GM12878 (cell line): Measurements from ENCODE around the gene NOC2L. TPM values are rescaled to one million over a fixed set of nuclear protein-coding genes. Genes with fewer than 3 reads are reported as not detected.
A peak's percentile ranks its signal among the peaks of the same experiment; 100 is the strongest.

Experiments
- ATAC-seq: fragments of 200-7000 bp; cut with Tn5 transposase; 3 replicates; pipeline ENCODE4 v1.9.1; 2020; ENCODE audit warnings: mild to moderate bottlenecking, moderate library complexity
- BruUV-seq: library from RNA; stranded (reverse); fragments of 400-500 nt; replicated peaks from 2 replicates; lab custom pipeline; 2021; lab: Mats Ljungman, UMichigan
- CTCF ChIA-PET: fragments of 300-600 bp; sonication (Branson Sonifier 250); formaldehyde crosslinking; extraction: SDS; loops from one replicate; lab custom pipeline; 2021; ENCODE audit warnings: inconsistent platforms; lab: Yijun Ruan, JAX
- POLR2A ChIA-PET: fragments of 350-600 bp; formaldehyde crosslinking; extraction: SDS; loops from one replicate; lab custom pipeline; 2021; ENCODE audit warnings: inconsistent platforms; lab: Charles Lee
- RAD21 ChIA-PET: fragments of 300-600 bp; sonication (Branson Sonifier 250); formaldehyde crosslinking; loops from one replicate; lab custom pipeline; 2023; ENCODE audit warnings: antibody characterized with exemption; ENCODE audit not compliant: unreplicated experiment; lab: Charles Lee
- SMC1A ChIA-PET: fragments of 300-600 bp; sonication (Branson Sonifier 250); formaldehyde crosslinking; loops from one replicate; lab custom pipeline; 2023; ENCODE audit not compliant: unreplicated experiment, uncharacterized antibody; lab: Charles Lee
- DNase-seq: peaks from one replicate; pipeline ENCODE4 v3.0.0-alpha.2; 2011; ENCODE audit warnings: low read depth, low spot score
- FAIRE-seq: peaks from 3 replicates; lab custom pipeline; 2011; peaks lifted over from hg19 to GRCh38; lab: Jason Lieb, UNC
- H2AFZ ChIP-seq: 2 replicates; pipeline ENCODE4 v1.6.0; 2011; ENCODE audit warnings: low read depth, low read length, control low read depth; ENCODE audit not compliant: control insufficient read depth
- H3K27ac ChIP-seq: 2 replicates; pipeline ENCODE4 v1.5.1; 2011; ENCODE audit warnings: control low read depth; ENCODE audit not compliant: control insufficient read depth, insufficient read depth
- H3K27me3 ChIP-seq, 2 experiments: replicated peaks in 1 of 2; 2 replicates each; pipeline versions ENCODE4 v1.6.0 to v1.6.1; 2011; ENCODE audit warnings: low read length in 1 of 2; ENCODE audit not compliant: control insufficient read depth in 2 of 2, insufficient read depth in 2 of 2
- H3K36me3 ChIP-seq, 2 experiments: 2 replicates each; pipeline ENCODE4 v1.5.1; 2011; ENCODE audit warnings: low read length in 1 of 2; ENCODE audit not compliant: control insufficient read depth in 2 of 2, insufficient read depth in 2 of 2
- H3K4me1 ChIP-seq: 2 replicates; pipeline ENCODE4 v1.6.1; 2011; ENCODE audit warnings: mild to moderate bottlenecking, low read length, moderate library complexity, mixed read lengths; ENCODE audit not compliant: control insufficient read depth, insufficient read depth
- H3K4me2 ChIP-seq: 2 replicates; pipeline ENCODE4 v1.6.0; 2011; ENCODE audit warnings: control low read depth; ENCODE audit not compliant: control insufficient read depth, insufficient read depth
- H3K4me3 ChIP-seq: fragments of 200-600 bp; sonication (generic); 2 replicates; pipeline ENCODE4 v1.5.1; 2016
- H3K79me2 ChIP-seq: 2 replicates; pipeline ENCODE4 v1.6.0; 2011; ENCODE audit warnings: low read length; ENCODE audit not compliant: control insufficient read depth, insufficient read depth
- H3K9ac ChIP-seq: 2 replicates; pipeline ENCODE4 v1.8.0; 2011; ENCODE audit warnings: low read length, control low read depth, mixed read lengths; ENCODE audit not compliant: control insufficient read depth, insufficient read depth
- H3K9me3 ChIP-seq: replicated peaks from 3 replicates; pipeline ENCODE4 v1.5.1; 2011; ENCODE audit warnings: mild to moderate bottlenecking, low read length; ENCODE audit not compliant: control insufficient read depth, insufficient read depth
- H4K20me1 ChIP-seq: 2 replicates; pipeline ENCODE4 v1.6.0; 2011; ENCODE audit not compliant: control insufficient read depth, insufficient read depth
- IKZF2 ChIP-seq, 2 experiments: fragments of 450-650 bp; IDR thresholded peaks; 2 replicates each; pipeline ENCODE4 v1.6.1; 2017; ENCODE audit warnings: mild to moderate bottlenecking in 2 of 2, moderate library complexity in 2 of 2
- JUNB ChIP-seq: IDR thresholded peaks from 2 replicates; pipeline ENCODE4 v1.6.1; 2016; ENCODE audit warnings: antibody characterized with exemption, mild to moderate bottlenecking
- MTA3 ChIP-seq: IDR thresholded peaks from 2 replicates; pipeline ENCODE4 v1.6.1; 2012; ENCODE audit warnings: low read length, inconsistent platforms, borderline replicate concordance
- ZNF274 ChIP-seq: IDR thresholded peaks from one replicate; pipeline ENCODE4 v1.8.0; 2011; ENCODE audit not compliant: insufficient read length, insufficient read depth
- WGBS: methylation state at CpG from one replicate; pipeline ENCODE4 v1.1.6; 2016; ENCODE audit warnings: low lambda C conversion rate; ENCODE audit not compliant: insufficient replicate concordance, insufficient coverage; ENCODE audit errors: missing lambda C conversion rate; 5-methylcytosine and 5-hydroxymethylcytosine counted together
- in situ Hi-C: fragments of 300-500 bp; cut with MboI; formaldehyde crosslinking; loops from 9 replicates; pipeline ENCODE4 v1.14.3; 2018; ENCODE audit warnings: mixed read lengths
- intact Hi-C: fragments of 100-400 bp; cut with micrococcal nuclease; formaldehyde crosslinking; loops from one replicate; pipeline ENCODE4 v1.14.2; 2022; ENCODE audit not compliant: unreplicated experiment
- polyA plus RNA-seq, 11 experiments: library from polyadenylated mRNA; depleted of rRNA in 4 of 11; unstranded in 6 of 11; stranded (reverse) in 5 of 11; fragments of >200 nt; fragmentation: Nextera tagmentation in 4 of 11; fragmentation: Illumina TruSeq in 1 of 11; extraction: Ambion mirVana in 4 of 11; extraction: Trizol in 1 of 11; gene quantifications; 1 replicate in 1 of 11; 2 replicates in 10 of 11; pipeline versions ENCODE4 v1.2.1 to v1.2.3, GENCODE V29; 2011 to 2016; ENCODE audit warnings: inconsistent platforms in 2 of 11, missing spikeins in 2 of 11, low read depth in 1 of 11
- total RNA-seq, 4 experiments: library from RNA; depleted of rRNA in 3 of 4; stranded (reverse); fragments of >200 nt in 3 of 4; fragmentation: Illumina TruSeq in 1 of 4; extraction: Trizol in 1 of 4; gene quantifications; 2 replicates each; pipeline versions ENCODE4 v1.2.1 to v1.2.3, GENCODE V29; 2013 to 2021
- TF ChIP-seq, protein P1 (sequence below): fragments of 450-650 bp; IDR thresholded peaks from 2 replicates; pipeline ENCODE4 v1.6.1; 2017; ENCODE audit warnings: borderline replicate concordance
- TF ChIP-seq, protein P2 (sequence below): fragments of 450-650 bp; IDR thresholded peaks from 2 replicates; pipeline ENCODE4 v1.6.1; 2018; ENCODE audit warnings: borderline replicate concordance, mild to moderate bottlenecking; ENCODE audit not compliant: partially characterized antibody
- TF ChIP-seq, protein P3 (sequence below): IDR thresholded peaks from 2 replicates; pipeline ENCODE4 v1.6.1; 2011; ENCODE audit warnings: borderline replicate concordance, low read depth, mild to moderate bottlenecking, moderate library complexity, low read length; ENCODE audit not compliant: insufficient read depth, poor library complexity, severe bottlenecking
- TF ChIP-seq, protein P4 (sequence below): fragments of 450-650 bp; formaldehyde crosslinking; IDR thresholded peaks from 2 replicates; pipeline ENCODE4 v1.4.0; 2020; ENCODE audit warnings: mild to moderate bottlenecking, moderate library complexity
- TF ChIP-seq, protein P5 (sequence below): fragments of 450-650 bp; IDR thresholded peaks from 2 replicates; pipeline ENCODE4 v1.6.1; 2014; ENCODE audit warnings: mild to moderate bottlenecking

Gene NOC2L
- total and polyA plus RNA-seq, 10 of the 15 experiments (the other 5 are each of a cell fraction or from before 2014, with no cell fraction given): 1.3 to 171 (median 64.3) TPM

DNA sequence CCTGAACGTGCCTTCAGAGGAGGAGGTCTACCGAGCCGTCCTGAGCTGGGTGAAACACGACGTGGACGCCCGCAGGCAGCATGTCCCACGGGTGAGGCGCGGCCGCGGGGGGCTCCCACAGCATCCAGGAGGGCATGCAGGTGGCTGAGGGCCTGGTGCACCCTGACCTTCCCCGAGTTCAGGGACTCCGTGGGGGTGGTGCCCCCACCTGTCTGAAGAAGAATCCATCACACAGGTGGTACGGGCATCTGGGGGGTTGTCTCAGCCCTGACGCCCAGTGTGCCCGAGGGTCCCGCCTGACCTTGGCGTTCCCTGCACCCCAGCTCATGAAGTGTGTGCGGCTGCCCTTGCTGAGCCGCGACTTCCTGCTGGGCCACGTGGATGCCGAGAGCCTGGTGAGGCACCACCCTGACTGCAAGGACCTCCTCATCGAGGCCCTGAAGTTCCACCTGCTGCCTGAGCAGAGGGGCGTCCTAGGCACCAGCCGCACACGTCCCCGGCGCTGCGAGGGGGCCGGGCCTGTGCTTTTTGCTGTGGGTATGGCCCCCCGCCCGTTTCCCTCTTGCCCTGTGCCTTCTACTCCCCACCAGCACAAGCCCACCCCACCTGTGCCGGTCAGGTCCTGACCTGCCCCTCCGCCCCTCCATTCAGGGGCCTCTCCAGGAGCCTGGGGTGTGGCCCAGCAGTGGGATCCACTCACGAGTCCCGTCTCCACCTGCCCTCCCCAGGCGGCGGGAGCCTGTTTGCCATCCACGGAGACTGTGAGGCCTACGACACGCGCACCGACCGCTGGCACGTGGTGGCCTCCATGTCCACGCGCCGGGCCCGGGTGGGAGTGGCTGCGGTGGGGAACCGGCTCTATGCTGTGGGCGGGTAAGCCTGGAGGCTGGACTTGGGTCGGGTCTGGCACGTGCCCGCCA lies 3.6 kb upstream of the NOC2L start (continued):
- TF ChIP-seq, protein P1, sequence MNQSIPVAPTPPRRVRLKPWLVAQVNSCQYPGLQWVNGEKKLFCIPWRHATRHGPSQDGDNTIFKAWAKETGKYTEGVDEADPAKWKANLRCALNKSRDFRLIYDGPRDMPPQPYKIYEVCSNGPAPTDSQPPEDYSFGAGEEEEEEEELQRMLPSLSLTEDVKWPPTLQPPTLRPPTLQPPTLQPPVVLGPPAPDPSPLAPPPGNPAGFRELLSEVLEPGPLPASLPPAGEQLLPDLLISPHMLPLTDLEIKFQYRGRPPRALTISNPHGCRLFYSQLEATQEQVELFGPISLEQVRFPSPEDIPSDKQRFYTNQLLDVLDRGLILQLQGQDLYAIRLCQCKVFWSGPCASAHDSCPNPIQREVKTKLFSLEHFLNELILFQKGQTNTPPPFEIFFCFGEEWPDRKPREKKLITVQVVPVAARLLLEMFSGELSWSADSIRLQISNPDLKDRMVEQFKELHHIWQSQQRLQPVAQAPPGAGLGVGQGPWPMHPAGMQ: no peak
- TF ChIP-seq, protein P2, sequence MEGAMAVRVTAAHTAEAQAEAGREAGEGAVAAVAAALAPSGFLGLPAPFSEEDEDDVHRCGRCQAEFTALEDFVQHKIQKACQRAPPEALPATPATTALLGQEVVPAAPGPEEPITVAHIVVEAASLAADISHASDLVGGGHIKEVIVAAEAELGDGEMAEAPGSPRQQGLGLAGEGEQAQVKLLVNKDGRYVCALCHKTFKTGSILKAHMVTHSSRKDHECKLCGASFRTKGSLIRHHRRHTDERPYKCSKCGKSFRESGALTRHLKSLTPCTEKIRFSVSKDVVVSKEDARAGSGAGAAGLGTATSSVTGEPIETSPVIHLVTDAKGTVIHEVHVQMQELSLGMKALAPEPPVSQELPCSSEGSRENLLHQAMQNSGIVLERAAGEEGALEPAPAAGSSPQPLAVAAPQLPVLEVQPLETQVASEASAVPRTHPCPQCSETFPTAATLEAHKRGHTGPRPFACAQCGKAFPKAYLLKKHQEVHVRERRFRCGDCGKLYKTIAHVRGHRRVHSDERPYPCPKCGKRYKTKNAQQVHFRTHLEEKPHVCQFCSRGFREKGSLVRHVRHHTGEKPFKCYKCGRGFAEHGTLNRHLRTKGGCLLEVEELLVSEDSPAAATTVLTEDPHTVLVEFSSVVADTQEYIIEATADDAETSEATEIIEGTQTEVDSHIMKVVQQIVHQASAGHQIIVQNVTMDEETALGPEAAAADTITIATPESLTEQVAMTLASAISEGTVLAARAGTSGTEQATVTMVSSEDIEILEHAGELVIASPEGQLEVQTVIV: no peak
- no peak for TF ChIP-seq JUNB
- TF ChIP-seq IKZF2 (IDR thresholded peaks at IDR 0.05): no peak

DNA sequence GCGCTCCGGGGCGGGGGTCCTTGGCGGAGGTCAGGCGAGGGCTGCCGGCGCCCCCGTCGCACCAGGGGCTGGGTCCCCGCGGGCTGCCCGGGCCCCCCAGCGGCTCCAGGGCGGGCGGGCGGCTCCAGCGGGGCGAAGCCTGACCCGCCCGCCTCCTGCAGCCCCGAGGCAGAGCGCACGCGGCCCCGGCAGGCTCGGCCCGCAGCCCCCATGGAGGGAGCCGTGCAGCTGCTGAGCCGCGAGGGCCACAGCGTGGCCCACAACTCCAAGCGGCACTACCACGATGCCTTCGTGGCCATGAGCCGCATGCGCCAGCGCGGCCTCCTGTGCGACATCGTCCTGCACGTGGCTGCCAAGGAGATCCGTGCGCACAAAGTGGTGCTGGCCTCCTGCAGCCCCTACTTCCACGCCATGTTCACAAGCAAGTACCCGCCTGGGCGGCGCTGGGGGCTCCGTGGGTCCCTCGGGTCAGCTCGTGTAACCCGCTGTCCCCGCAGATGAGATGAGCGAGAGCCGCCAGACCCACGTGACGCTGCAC lies 2.1 kb upstream of the NOC2L start:
- H3K36me3 ChIP-seq: peaks cover 0 to 3% of the 10 kb centered on the region in 2 experiments; a peak in 3 of 4 replicates
- DNase-seq (no peak), ATAC-seq (no peak), FAIRE-seq (no peak)
- ChIA-PET SMC1A (no interaction called here), POLR2A (interaction anchor here (0.7 kb wide), 1 partner anchor 57 kb away, joined by 6 read pairs; no protein-coding TSS in a partner anchor), RAD21 (no interaction called here), CTCF (no interaction called here)
- peaks cover 20% of the 10 kb centered on the region for H3K79me2 ChIP-seq
- H3K9ac ChIP-seq: peak overlapping the region; percentile 51; the same call in 1 of the 2 replicates
- H4K20me1 ChIP-seq: no peaks in the 10 kb centered on the region
- H3K27ac ChIP-seq: no peak overlapping the region
- no peaks in the 10 kb centered on the region for H3K27me3 ChIP-seq
- in situ Hi-C loops (no loop called here), intact Hi-C loops (no loop called here)
- peaks cover 21% of the 10 kb centered on the region for H3K4me1 ChIP-seq
- H3K9me3 ChIP-seq: no peaks in the 10 kb centered on the region
- peak overlapping the region; percentile 68 for H3K4me3 ChIP-seq
- peak overlapping the region; percentile 77 for H3K4me2 ChIP-seq
- 0 out of 2 replicates have a peak overlapping the region, but pooled peaks have one; percentile 12 for H2AFZ ChIP-seq
- BruUV-seq: no TSS peak
- 44% methylated on average over 54 of the region's 56 CpGs for WGBS
- no peak for TF ChIP-seq MTA3
- TF ChIP-seq ZNF274: no peak
- TF ChIP-seq, protein P3, sequence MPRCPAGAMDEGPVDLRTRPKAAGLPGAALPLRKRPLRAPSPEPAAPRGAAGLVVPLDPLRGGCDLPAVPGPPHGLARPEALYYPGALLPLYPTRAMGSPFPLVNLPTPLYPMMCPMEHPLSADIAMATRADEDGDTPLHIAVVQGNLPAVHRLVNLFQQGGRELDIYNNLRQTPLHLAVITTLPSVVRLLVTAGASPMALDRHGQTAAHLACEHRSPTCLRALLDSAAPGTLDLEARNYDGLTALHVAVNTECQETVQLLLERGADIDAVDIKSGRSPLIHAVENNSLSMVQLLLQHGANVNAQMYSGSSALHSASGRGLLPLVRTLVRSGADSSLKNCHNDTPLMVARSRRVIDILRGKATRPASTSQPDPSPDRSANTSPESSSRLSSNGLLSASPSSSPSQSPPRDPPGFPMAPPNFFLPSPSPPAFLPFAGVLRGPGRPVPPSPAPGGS: no peak
- TF ChIP-seq, protein P4, sequence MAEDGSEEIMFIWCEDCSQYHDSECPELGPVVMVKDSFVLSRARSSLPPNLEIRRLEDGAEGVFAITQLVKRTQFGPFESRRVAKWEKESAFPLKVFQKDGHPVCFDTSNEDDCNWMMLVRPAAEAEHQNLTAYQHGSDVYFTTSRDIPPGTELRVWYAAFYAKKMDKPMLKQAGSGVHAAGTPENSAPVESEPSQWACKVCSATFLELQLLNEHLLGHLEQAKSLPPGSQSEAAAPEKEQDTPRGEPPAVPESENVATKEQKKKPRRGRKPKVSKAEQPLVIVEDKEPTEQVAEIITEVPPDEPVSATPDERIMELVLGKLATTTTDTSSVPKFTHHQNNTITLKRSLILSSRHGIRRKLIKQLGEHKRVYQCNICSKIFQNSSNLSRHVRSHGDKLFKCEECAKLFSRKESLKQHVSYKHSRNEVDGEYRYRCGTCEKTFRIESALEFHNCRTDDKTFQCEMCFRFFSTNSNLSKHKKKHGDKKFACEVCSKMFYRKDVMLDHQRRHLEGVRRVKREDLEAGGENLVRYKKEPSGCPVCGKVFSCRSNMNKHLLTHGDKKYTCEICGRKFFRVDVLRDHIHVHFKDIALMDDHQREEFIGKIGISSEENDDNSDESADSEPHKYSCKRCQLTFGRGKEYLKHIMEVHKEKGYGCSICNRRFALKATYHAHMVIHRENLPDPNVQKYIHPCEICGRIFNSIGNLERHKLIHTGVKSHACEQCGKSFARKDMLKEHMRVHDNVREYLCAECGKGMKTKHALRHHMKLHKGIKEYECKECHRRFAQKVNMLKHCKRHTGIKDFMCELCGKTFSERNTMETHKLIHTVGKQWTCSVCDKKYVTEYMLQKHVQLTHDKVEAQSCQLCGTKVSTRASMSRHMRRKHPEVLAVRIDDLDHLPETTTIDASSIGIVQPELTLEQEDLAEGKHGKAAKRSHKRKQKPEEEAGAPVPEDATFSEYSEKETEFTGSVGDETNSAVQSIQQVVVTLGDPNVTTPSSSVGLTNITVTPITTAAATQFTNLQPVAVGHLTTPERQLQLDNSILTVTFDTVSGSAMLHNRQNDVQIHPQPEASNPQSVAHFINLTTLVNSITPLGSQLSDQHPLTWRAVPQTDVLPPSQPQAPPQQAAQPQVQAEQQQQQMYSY (CRISPR knock-in tag): no peak
- TF ChIP-seq, protein P5, sequence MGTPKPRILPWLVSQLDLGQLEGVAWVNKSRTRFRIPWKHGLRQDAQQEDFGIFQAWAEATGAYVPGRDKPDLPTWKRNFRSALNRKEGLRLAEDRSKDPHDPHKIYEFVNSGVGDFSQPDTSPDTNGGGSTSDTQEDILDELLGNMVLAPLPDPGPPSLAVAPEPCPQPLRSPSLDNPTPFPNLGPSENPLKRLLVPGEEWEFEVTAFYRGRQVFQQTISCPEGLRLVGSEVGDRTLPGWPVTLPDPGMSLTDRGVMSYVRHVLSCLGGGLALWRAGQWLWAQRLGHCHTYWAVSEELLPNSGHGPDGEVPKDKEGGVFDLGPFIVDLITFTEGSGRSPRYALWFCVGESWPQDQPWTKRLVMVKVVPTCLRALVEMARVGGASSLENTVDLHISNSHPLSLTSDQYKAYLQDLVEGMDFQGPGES: no peak
